Endothelial cell of umbilical vein (primary cell): Measurements from ENCODE around the gene NECTIN4. TPM values are rescaled to one million over a fixed set of nuclear protein-coding genes. Genes with fewer than 3 reads are reported as not detected.

ENCODE experiments used
- BruUV-seq: library from RNA; stranded (reverse); fragments of 400-500 nt; replicated peaks from 2 replicates; lab custom pipeline; 2021; lab: Mats Ljungman, UMichigan
- CTCF ChIA-PET: fragments of 300-600, 350-600 bp; sonication (Branson Sonifier 250); formaldehyde crosslinking; loops from one replicate; lab custom pipeline; 2021; ENCODE audit warnings: antibody characterized with exemption, inconsistent platforms; lab: Charles Lee
- POLR2A ChIA-PET: fragments of 300-600, 350-600 bp; sonication (Branson Sonifier 250); formaldehyde crosslinking; loops from one replicate; lab custom pipeline; 2021; ENCODE audit warnings: antibody characterized with exemption, inconsistent platforms; lab: Charles Lee
- DNase-seq: peaks from one replicate; pipeline ENCODE4 v3.0.0-alpha.2; 2011; ENCODE audit warnings: low read depth, low spot score
- FAIRE-seq: peaks from 2 replicates; lab custom pipeline; 2011; peaks lifted over from hg19 to GRCh38; lab: Jason Lieb, UNC
- H2AFZ ChIP-seq: 2 replicates; pipeline ENCODE4 v1.6.0; 2012; ENCODE audit warnings: low read depth, low read length, control low read depth, inconsistent platforms
- H3K27ac ChIP-seq: 2 replicates; pipeline ENCODE4 v1.5.1; 2011; ENCODE audit warnings: low read depth, mild to moderate bottlenecking, control low read depth, low read length, moderate library complexity; ENCODE audit not compliant: insufficient read depth
- H3K27me3 ChIP-seq, 2 experiments: 2 replicates each; pipeline versions ENCODE4 v1.6.0 to v1.6.1; 2011; ENCODE audit warnings: low read length in 2 of 2, mixed read lengths in 1 of 2; ENCODE audit not compliant: control insufficient read depth in 2 of 2, insufficient read depth in 2 of 2
- H3K36me3 ChIP-seq, 2 experiments: 2 replicates in 1 of 2; 3 replicates in 1 of 2; pipeline ENCODE4 v1.5.1; 2011; ENCODE audit warnings: low read length in 2 of 2, mild to moderate bottlenecking in 1 of 2, moderate library complexity in 1 of 2; ENCODE audit not compliant: control insufficient read depth in 2 of 2, insufficient read depth in 2 of 2; ENCODE audit errors: extremely low read depth in 1 of 2
- H3K4me1 ChIP-seq: 3 replicates; pipeline ENCODE4 v1.5.1; 2011; ENCODE audit warnings: mild to moderate bottlenecking, low read length; ENCODE audit not compliant: control insufficient read depth, insufficient read depth; ENCODE audit errors: extremely low read depth
- H3K4me2 ChIP-seq: 2 replicates; pipeline ENCODE4 v1.6.1; 2011; ENCODE audit warnings: low read length, control low read depth, mixed read lengths; ENCODE audit not compliant: insufficient read depth
- H3K4me3 ChIP-seq, 3 experiments: fragments of 200-600 bp in 1 of 3; sonication (generic), shearing (Covaris generic) in 1 of 3; replicated peaks in 1 of 3; 2 replicates each; pipeline ENCODE4 v1.5.1; 2011 to 2016; ENCODE audit warnings: control low read depth in 3 of 3, low read length in 3 of 3, mild to moderate bottlenecking in 2 of 3, inconsistent platforms in 1 of 3, low read depth in 1 of 3, moderate library complexity in 1 of 3; ENCODE audit not compliant: insufficient read depth in 1 of 3
- H3K79me2 ChIP-seq: 2 replicates; pipeline ENCODE4 v1.6.0; 2012; ENCODE audit warnings: low read length, inconsistent platforms; ENCODE audit not compliant: control insufficient read depth, insufficient read depth
- H3K9ac ChIP-seq: replicated peaks from 2 replicates; pipeline ENCODE3; 2011; ENCODE audit warnings: low read length, control low read depth; ENCODE audit not compliant: insufficient read depth; ENCODE audit errors: extremely low read depth
- H3K9me1 ChIP-seq: replicated peaks from 3 replicates; pipeline ENCODE4 v1.6.0; 2011; ENCODE audit warnings: mild to moderate bottlenecking, low read length; ENCODE audit not compliant: control insufficient read depth, insufficient read depth; ENCODE audit errors: extremely low read depth
- H3K9me3 ChIP-seq: replicated peaks from 2 replicates; pipeline ENCODE4 v1.5.1; 2012; ENCODE audit warnings: low read length, inconsistent platforms; ENCODE audit not compliant: control insufficient read depth, insufficient read depth
- H4K20me1 ChIP-seq: replicated peaks from 2 replicates; pipeline ENCODE3; 2011; ENCODE audit warnings: mild to moderate bottlenecking, low read length; ENCODE audit not compliant: control insufficient read depth, insufficient read depth; ENCODE audit errors: extremely low read depth
- EZH2 ChIP-seq: IDR thresholded peaks from 2 replicates; pipeline ENCODE4 v1.6.1; 2012; ENCODE audit warnings: borderline replicate concordance, low read depth, mild to moderate bottlenecking, moderate library complexity, low read length, inconsistent platforms; ENCODE audit not compliant: severe bottlenecking
- FOS ChIP-seq: IDR thresholded peaks from 2 replicates; pipeline ENCODE4 v1.6.1; 2011; ENCODE audit warnings: mild to moderate bottlenecking, low read length, moderate library complexity, borderline replicate concordance; ENCODE audit not compliant: insufficient read depth
- GATA2 ChIP-seq: IDR thresholded peaks from 2 replicates; pipeline ENCODE4 v1.7.0; 2011; ENCODE audit warnings: low read depth, mild to moderate bottlenecking, moderate library complexity, mixed read lengths, low read length; ENCODE audit not compliant: insufficient read length, insufficient read depth
- JUN ChIP-seq: IDR thresholded peaks from 2 replicates; pipeline ENCODE4 v1.6.1; 2011; ENCODE audit warnings: borderline replicate concordance, low read depth; ENCODE audit not compliant: insufficient read length, insufficient read depth
- MAX ChIP-seq: IDR thresholded peaks from 2 replicates; pipeline ENCODE4 v1.6.1; 2011; ENCODE audit not compliant: insufficient read depth, insufficient read length
- MYC ChIP-seq: IDR thresholded peaks from one replicate; pipeline ENCODE4 v1.6.1; 2011; ENCODE audit warnings: mild to moderate bottlenecking, low read depth, low read length
- POLR2A ChIP-seq: IDR thresholded peaks from 2 replicates; pipeline ENCODE4 v1.6.1; 2012; ENCODE audit warnings: low read depth, mild to moderate bottlenecking, control low read depth, low read length
- POLR2AphosphoS5 ChIP-seq: IDR thresholded peaks from 2 replicates; pipeline ENCODE4 v1.6.1; 2012; ENCODE audit warnings: low read depth, mild to moderate bottlenecking, control low read depth, low read length, moderate library complexity; ENCODE audit not compliant: insufficient read depth
- dilution Hi-C: fragments of 300-500 bp; cut with MboI; formaldehyde crosslinking; loops from one replicate; pipeline ENCODE4 v1.15.0; 2019; ENCODE audit warnings: low sequenced_read_pairs; ENCODE audit not compliant: extremely low pct_ligation_motif_present
- intact Hi-C: fragments of 100-400 bp; cut with micrococcal nuclease; formaldehyde crosslinking; loops from one replicate; pipeline ENCODE4 v1.10.0; 2022
- polyA plus RNA-seq, 4 experiments: library from polyadenylated mRNA; depleted of rRNA in 3 of 4; stranded (reverse) in 3 of 4; unstranded in 1 of 4; fragments of >200 nt; gene quantifications; 2 replicates each; pipeline versions ENCODE4 v1.2.1 to v1.2.3, GENCODE V29; 2011 to 2012; ENCODE audit warnings: missing spikeins in 1 of 4
- total RNA-seq: library from RNA; stranded (reverse); gene quantifications from 2 replicates; pipeline ENCODE4 v1.2.3, GENCODE V29; 2021
- TF ChIP-seq, protein P1 (sequence below), 2 donors: IDR thresholded peaks; 1 replicate in 1 of 2; 2 replicates in 1 of 2; pipeline ENCODE4 v1.5.1; 2011; ENCODE audit warnings: low read length in 2 of 2, mild to moderate bottlenecking in 2 of 2, moderate library complexity in 2 of 2, control low read depth in 1 of 2, inconsistent platforms in 1 of 2, low read depth in 1 of 2; ENCODE audit not compliant: insufficient read depth in 1 of 2; ENCODE audit errors: extremely low read depth in 1 of 2

Gene NECTIN4
- total and polyA plus RNA-seq, 2 donors (not counting 3 experiments of a cell fraction or from before 2014, with no cell fraction given), result 0.15 to 0.58 TPM

DNA sequence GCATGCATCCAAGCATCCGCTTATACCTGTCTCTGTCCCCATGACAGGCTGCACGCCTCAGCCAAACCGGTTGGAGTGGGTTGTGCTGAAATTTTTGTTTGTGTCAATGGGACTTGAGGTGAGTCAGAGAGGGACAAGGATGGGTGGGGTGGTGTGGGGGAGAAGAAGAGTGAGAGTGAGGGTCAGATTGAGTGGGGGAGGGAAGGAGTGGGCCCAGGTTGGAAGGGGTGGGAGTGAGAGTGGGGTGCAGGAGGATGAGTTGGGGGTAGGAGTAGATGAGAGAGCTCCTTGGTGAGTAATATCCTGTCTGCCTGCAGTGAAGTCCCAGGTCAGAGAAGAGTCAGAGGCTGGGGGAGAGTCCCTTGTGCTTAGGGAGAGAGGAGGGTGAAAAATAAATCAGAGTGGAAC, 3.3 kb upstream of the NECTIN4 start:
- H3K9me3 ChIP-seq, result no peaks in the 10 kb centered on the region
- H3K4me3 ChIP-seq, result no peak overlapping the region
- H3K27me3 ChIP-seq, result no peaks in the 10 kb centered on the region
- H3K27ac ChIP-seq, result no peak overlapping the region
- TF ChIP-seq EZH2, result no peak
- no peak for TF ChIP-seq POLR2A
- TF ChIP-seq MYC, result no peak
- TF ChIP-seq, protein P1, sequence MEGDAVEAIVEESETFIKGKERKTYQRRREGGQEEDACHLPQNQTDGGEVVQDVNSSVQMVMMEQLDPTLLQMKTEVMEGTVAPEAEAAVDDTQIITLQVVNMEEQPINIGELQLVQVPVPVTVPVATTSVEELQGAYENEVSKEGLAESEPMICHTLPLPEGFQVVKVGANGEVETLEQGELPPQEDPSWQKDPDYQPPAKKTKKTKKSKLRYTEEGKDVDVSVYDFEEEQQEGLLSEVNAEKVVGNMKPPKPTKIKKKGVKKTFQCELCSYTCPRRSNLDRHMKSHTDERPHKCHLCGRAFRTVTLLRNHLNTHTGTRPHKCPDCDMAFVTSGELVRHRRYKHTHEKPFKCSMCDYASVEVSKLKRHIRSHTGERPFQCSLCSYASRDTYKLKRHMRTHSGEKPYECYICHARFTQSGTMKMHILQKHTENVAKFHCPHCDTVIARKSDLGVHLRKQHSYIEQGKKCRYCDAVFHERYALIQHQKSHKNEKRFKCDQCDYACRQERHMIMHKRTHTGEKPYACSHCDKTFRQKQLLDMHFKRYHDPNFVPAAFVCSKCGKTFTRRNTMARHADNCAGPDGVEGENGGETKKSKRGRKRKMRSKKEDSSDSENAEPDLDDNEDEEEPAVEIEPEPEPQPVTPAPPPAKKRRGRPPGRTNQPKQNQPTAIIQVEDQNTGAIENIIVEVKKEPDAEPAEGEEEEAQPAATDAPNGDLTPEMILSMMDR (IDR thresholded peaks at IDR 0.05; ENCODE audit: extremely low read depth in 1 of 2, insufficient read depth in 1 of 2, low read depth in 1 of 2, low read length in 2 of 2), result no peak
- no peak for TF ChIP-seq POLR2AphosphoS5
- no peak for TF ChIP-seq MAX
- no peak for TF ChIP-seq GATA2
- TF ChIP-seq FOS, result no peak
- TF ChIP-seq JUN, result no peak
- no peaks in the 10 kb centered on the region for H3K36me3 ChIP-seq
- H3K4me2 ChIP-seq, result no peak overlapping the region
- ChIA-PET CTCF (interaction anchor here (1.5 kb wide), 1 partner anchor 95 kb away, joined by 4 read pairs; no protein-coding TSS in a partner anchor), POLR2A (no interaction called here)
- BruUV-seq, result no TSS peak
- no peaks in the 10 kb centered on the region for H3K4me1 ChIP-seq
- no peak overlapping the region for H2AFZ ChIP-seq
- intact Hi-C loops (no loop called here), dilution Hi-C loops (no loop called here)
- no peaks in the 10 kb centered on the region for H4K20me1 ChIP-seq
- no peak for DNase-seq
- no peaks in the 10 kb centered on the region for H3K9me1 ChIP-seq
- no peak overlapping the region for H3K9ac ChIP-seq
- no peaks in the 10 kb centered on the region for H3K79me2 ChIP-seq
- no peak for FAIRE-seq
